Endothelial cell of umbilical vein (primary cell): ENCODE data around the gene PLEKHA7. TPM values are rescaled to one million over a fixed set of nuclear protein-coding genes. Genes with fewer than 3 reads are reported as not detected.

Experiments
- BruUV-seq: library from RNA; stranded (reverse); fragments of 400-500 nt; replicated peaks from 2 replicates; lab custom pipeline; 2021; lab: Mats Ljungman, UMichigan
- CTCF ChIA-PET: fragments of 300-600, 350-600 bp; sonication (Branson Sonifier 250); formaldehyde crosslinking; loops from one replicate; lab custom pipeline; 2021; ENCODE audit warnings: antibody characterized with exemption, inconsistent platforms; lab: Charles Lee
- POLR2A ChIA-PET: fragments of 300-600, 350-600 bp; sonication (Branson Sonifier 250); formaldehyde crosslinking; loops from one replicate; lab custom pipeline; 2021; ENCODE audit warnings: antibody characterized with exemption, inconsistent platforms; lab: Charles Lee
- DNase-seq: peaks from one replicate; pipeline ENCODE4 v3.0.0-alpha.2; 2011; ENCODE audit warnings: low read depth, low spot score
- FAIRE-seq: peaks from 2 replicates; lab custom pipeline; 2011; peaks lifted over from hg19 to GRCh38; lab: Jason Lieb, UNC
- H2AFZ ChIP-seq: 2 replicates; pipeline ENCODE4 v1.6.0; 2012; ENCODE audit warnings: low read depth, low read length, control low read depth, inconsistent platforms
- H3K27ac ChIP-seq: 2 replicates; pipeline ENCODE4 v1.5.1; 2011; ENCODE audit warnings: low read depth, mild to moderate bottlenecking, control low read depth, low read length, moderate library complexity; ENCODE audit not compliant: insufficient read depth
- H3K27me3 ChIP-seq, 2 experiments: 2 replicates each; pipeline versions ENCODE4 v1.6.0 to v1.6.1; 2011; ENCODE audit warnings: low read length in 2 of 2, mixed read lengths in 1 of 2; ENCODE audit not compliant: control insufficient read depth in 2 of 2, insufficient read depth in 2 of 2
- H3K36me3 ChIP-seq, 2 experiments: 2 replicates in 1 of 2; 3 replicates in 1 of 2; pipeline ENCODE4 v1.5.1; 2011; ENCODE audit warnings: low read length in 2 of 2, mild to moderate bottlenecking in 1 of 2, moderate library complexity in 1 of 2; ENCODE audit not compliant: control insufficient read depth in 2 of 2, insufficient read depth in 2 of 2; ENCODE audit errors: extremely low read depth in 1 of 2
- H3K4me1 ChIP-seq: 3 replicates; pipeline ENCODE4 v1.5.1; 2011; ENCODE audit warnings: mild to moderate bottlenecking, low read length; ENCODE audit not compliant: control insufficient read depth, insufficient read depth; ENCODE audit errors: extremely low read depth
- H3K4me2 ChIP-seq: 2 replicates; pipeline ENCODE4 v1.6.1; 2011; ENCODE audit warnings: low read length, control low read depth, mixed read lengths; ENCODE audit not compliant: insufficient read depth
- H3K4me3 ChIP-seq, 3 experiments: fragments of 200-600 bp in 1 of 3; sonication (generic), shearing (Covaris generic) in 1 of 3; replicated peaks in 1 of 3; 2 replicates each; pipeline ENCODE4 v1.5.1; 2011 to 2016; ENCODE audit warnings: control low read depth in 3 of 3, low read length in 3 of 3, mild to moderate bottlenecking in 2 of 3, inconsistent platforms in 1 of 3, low read depth in 1 of 3, moderate library complexity in 1 of 3; ENCODE audit not compliant: insufficient read depth in 1 of 3
- H3K79me2 ChIP-seq: 2 replicates; pipeline ENCODE4 v1.6.0; 2012; ENCODE audit warnings: low read length, inconsistent platforms; ENCODE audit not compliant: control insufficient read depth, insufficient read depth
- H3K9ac ChIP-seq: replicated peaks from 2 replicates; pipeline ENCODE3; 2011; ENCODE audit warnings: low read length, control low read depth; ENCODE audit not compliant: insufficient read depth; ENCODE audit errors: extremely low read depth
- H3K9me1 ChIP-seq: replicated peaks from 3 replicates; pipeline ENCODE4 v1.6.0; 2011; ENCODE audit warnings: mild to moderate bottlenecking, low read length; ENCODE audit not compliant: control insufficient read depth, insufficient read depth; ENCODE audit errors: extremely low read depth
- H3K9me3 ChIP-seq: replicated peaks from 2 replicates; pipeline ENCODE4 v1.5.1; 2012; ENCODE audit warnings: low read length, inconsistent platforms; ENCODE audit not compliant: control insufficient read depth, insufficient read depth
- H4K20me1 ChIP-seq: replicated peaks from 2 replicates; pipeline ENCODE3; 2011; ENCODE audit warnings: mild to moderate bottlenecking, low read length; ENCODE audit not compliant: control insufficient read depth, insufficient read depth; ENCODE audit errors: extremely low read depth
- CTCF ChIP-seq, 2 donors: IDR thresholded peaks; 1 replicate in 1 of 2; 2 replicates in 1 of 2; pipeline ENCODE4 v1.5.1; 2011; ENCODE audit warnings: low read length in 2 of 2, mild to moderate bottlenecking in 2 of 2, moderate library complexity in 2 of 2, control low read depth in 1 of 2, inconsistent platforms in 1 of 2, low read depth in 1 of 2; ENCODE audit not compliant: insufficient read depth in 1 of 2; ENCODE audit errors: extremely low read depth in 1 of 2
- EZH2 ChIP-seq: IDR thresholded peaks from 2 replicates; pipeline ENCODE4 v1.6.1; 2012; ENCODE audit warnings: borderline replicate concordance, low read depth, mild to moderate bottlenecking, moderate library complexity, low read length, inconsistent platforms; ENCODE audit not compliant: severe bottlenecking
- FOS ChIP-seq: IDR thresholded peaks from 2 replicates; pipeline ENCODE4 v1.6.1; 2011; ENCODE audit warnings: mild to moderate bottlenecking, low read length, moderate library complexity, borderline replicate concordance; ENCODE audit not compliant: insufficient read depth
- GATA2 ChIP-seq: IDR thresholded peaks from 2 replicates; pipeline ENCODE4 v1.7.0; 2011; ENCODE audit warnings: low read depth, mild to moderate bottlenecking, moderate library complexity, mixed read lengths, low read length; ENCODE audit not compliant: insufficient read length, insufficient read depth
- JUN ChIP-seq: IDR thresholded peaks from 2 replicates; pipeline ENCODE4 v1.6.1; 2011; ENCODE audit warnings: borderline replicate concordance, low read depth; ENCODE audit not compliant: insufficient read length, insufficient read depth
- MAX ChIP-seq: IDR thresholded peaks from 2 replicates; pipeline ENCODE4 v1.6.1; 2011; ENCODE audit not compliant: insufficient read depth, insufficient read length
- MYC ChIP-seq: IDR thresholded peaks from one replicate; pipeline ENCODE4 v1.6.1; 2011; ENCODE audit warnings: mild to moderate bottlenecking, low read depth, low read length
- POLR2A ChIP-seq: IDR thresholded peaks from 2 replicates; pipeline ENCODE4 v1.6.1; 2012; ENCODE audit warnings: low read depth, mild to moderate bottlenecking, control low read depth, low read length
- POLR2AphosphoS5 ChIP-seq: IDR thresholded peaks from 2 replicates; pipeline ENCODE4 v1.6.1; 2012; ENCODE audit warnings: low read depth, mild to moderate bottlenecking, control low read depth, low read length, moderate library complexity; ENCODE audit not compliant: insufficient read depth
- dilution Hi-C: fragments of 300-500 bp; cut with MboI; formaldehyde crosslinking; loops from one replicate; pipeline ENCODE4 v1.15.0; 2019; ENCODE audit warnings: low sequenced_read_pairs; ENCODE audit not compliant: extremely low pct_ligation_motif_present
- intact Hi-C: fragments of 100-400 bp; cut with micrococcal nuclease; formaldehyde crosslinking; loops from one replicate; pipeline ENCODE4 v1.10.0; 2022
- polyA plus RNA-seq, 4 experiments: library from polyadenylated mRNA; depleted of rRNA in 3 of 4; stranded (reverse) in 3 of 4; unstranded in 1 of 4; fragments of >200 nt; gene quantifications; 2 replicates each; pipeline versions ENCODE4 v1.2.1 to v1.2.3, GENCODE V29; 2011 to 2012; ENCODE audit warnings: missing spikeins in 1 of 4
- total RNA-seq: library from RNA; stranded (reverse); gene quantifications from 2 replicates; pipeline ENCODE4 v1.2.3, GENCODE V29; 2021

The PLEKHA7 gene
- total and polyA plus RNA-seq, 2 donors (not counting 3 experiments of a cell fraction or from before 2014, with no cell fraction given), result 1.7 to 3.8 TPM

- no peak for DNase-seq
- no TSS peak for BruUV-seq
- no peak overlapping the region for H3K4me3 ChIP-seq
- intact Hi-C loops, result loop anchor here (10.0 kb wide), 1 partner anchor 596 kb away; the partner anchor contains the start of gene KCNJ11
- no peak for FAIRE-seq
- ChIA-PET POLR2A (no interaction called here), CTCF (interaction anchor here (0.9 to 5.3 kb wide), 4 partner anchors 21 to 274 kb away, joined by 3 to 64 read pairs (median 15); no protein-coding TSS in a partner anchor)
- no peaks in the 10 kb centered on the region for H3K9me3 ChIP-seq
- H3K4me1 ChIP-seq, result peaks cover 70% of the 10 kb centered on the region
- H3K36me3 ChIP-seq, result no peaks in the 10 kb centered on the region
- no peak for TF ChIP-seq MYC
- TF ChIP-seq MAX, result no peak
- TF ChIP-seq CTCF (IDR thresholded peaks at IDR 0.05; ENCODE audit: extremely low read depth in 1 of 2, insufficient read depth in 1 of 2, low read depth in 1 of 2, low read length in 2 of 2), result no peak
- no peak for TF ChIP-seq FOS
- TF ChIP-seq EZH2, result no peak
- no peak for TF ChIP-seq POLR2AphosphoS5
- no peak for TF ChIP-seq GATA2
- TF ChIP-seq POLR2A, result no peak
- no peak for TF ChIP-seq JUN
- no peaks in the 10 kb centered on the region for H3K79me2 ChIP-seq
- no peaks in the 10 kb centered on the region for H3K9me1 ChIP-seq
- no peaks in the 10 kb centered on the region for H3K27me3 ChIP-seq
- H4K20me1 ChIP-seq, result no peaks in the 10 kb centered on the region
- H3K27ac ChIP-seq, result no peak overlapping the region
- H3K9ac ChIP-seq, result no peak overlapping the region
- no peak overlapping the region for H2AFZ ChIP-seq
- no peak overlapping the region for H3K4me2 ChIP-seq
- dilution Hi-C loops, result no loop called here
Measured at GRCh38 chr11:16789063-16789420, 225.2 kb downstream of the PLEKHA7 start.
